ENCODE results near the gene ABHD2.
"Not testable (repeated sequence)": the region's sequence is repeated elsewhere in the genome, so short reads cannot be mapped to it uniquely, and the experiment has no call there.

Gene ABHD2

GRCh38 chr15:89120479-89121000 is 32.3 kb downstream of the ABHD2 start:
- not testable (repeated sequence) for H3K9me3 ChIP-seq (ENCODE audit: insufficient read depth, low read depth, low read length); H3K4me2 ChIP-seq (ENCODE audit: low read length); H2BK12ac ChIP-seq (ENCODE audit: low read length); H3K36me3 ChIP-seq (ENCODE audit: control insufficient read depth in 1 of 2, insufficient read depth in 2 of 2, low read length in 2 of 2); H3K18ac ChIP-seq (ENCODE audit: low read length); H3K4me3 ChIP-seq (ENCODE audit: low read depth, low read length); H3K14ac ChIP-seq (ENCODE audit: low read length); H3K27me3 ChIP-seq (ENCODE audit: insufficient read depth, low read length); H2AFZ ChIP-seq (ENCODE audit: insufficient read depth, low read length, poor library complexity); H3K79me1 ChIP-seq (ENCODE audit: low read length); H3K4me1 ChIP-seq (ENCODE audit: control insufficient read depth in 1 of 2, insufficient read depth in 2 of 2, low read length in 2 of 2); H4K12ac ChIP-seq (ENCODE audit: low read depth, low read length); H3K23ac ChIP-seq (ENCODE audit: low read length); H2BK5ac ChIP-seq (ENCODE audit: low read depth, low read length, poor library complexity); H3K9ac ChIP-seq (ENCODE audit: low read length); DNase-seq; H2AK5ac ChIP-seq (ENCODE audit: low read length); H3K4ac ChIP-seq (ENCODE audit: low read depth, low read length); H3K27ac ChIP-seq (ENCODE audit: low read depth, low read length); H4K8ac ChIP-seq (ENCODE audit: low read depth, low read length); H2BK120ac ChIP-seq (ENCODE audit: insufficient read depth, low read length, poor library complexity); H4K91ac ChIP-seq (ENCODE audit: low read depth, low read length); H3K79me2 ChIP-seq (ENCODE audit: control insufficient read depth, insufficient read depth, low read length, poor library complexity)
- no CpG with 5 or more reads among the region's 13 CpGs for WGBS (ENCODE audit: extremely low coverage, insufficient coverage, insufficient read length)

- Histone ChIP-seq H4K12ac (ENCODE audit: low read depth, low read length) (no peak overlapping the region), H2BK12ac (ENCODE audit: low read length) (no peak overlapping the region), H3K27me3 (ENCODE audit: insufficient read depth, low read length) (no peaks in the 10 kb centered on the region), H4K8ac (ENCODE audit: low read depth, low read length) (no peak overlapping the region), H3K4ac (ENCODE audit: low read depth, low read length) (no peak overlapping the region), H2AK5ac (ENCODE audit: low read length) (no peak overlapping the region), H3K14ac (ENCODE audit: low read length) (no peak overlapping the region), H2BK120ac (ENCODE audit: insufficient read depth, low read length, poor library complexity) (no peak overlapping the region), H3K4me3 (ENCODE audit: low read depth, low read length) (no peak overlapping the region), H2BK5ac (ENCODE audit: low read depth, low read length, poor library complexity) (no peak overlapping the region), H3K79me2 (ENCODE audit: control insufficient read depth, insufficient read depth, low read length, poor library complexity) (peaks cover 2% of the 10 kb centered on the region), H3K79me1 (ENCODE audit: low read length) (no peaks in the 10 kb centered on the region), H3K4me1 (ENCODE audit: control insufficient read depth in 1 of 2, insufficient read depth in 2 of 2, low read length in 2 of 2) (peaks cover 0 to 8% of the 10 kb centered on the region in 2 experiments), H3K9me3 (ENCODE audit: insufficient read depth, low read depth, low read length) (no peaks in the 10 kb centered on the region), H3K23ac (ENCODE audit: low read length) (no peak overlapping the region), H3K4me2 (ENCODE audit: low read length) (no peak overlapping the region), H4K91ac (ENCODE audit: low read depth, low read length) (no peak overlapping the region), H3K27ac (ENCODE audit: low read depth, low read length) (no peak overlapping the region), H3K18ac (ENCODE audit: low read length) (no peak overlapping the region), H2AFZ (ENCODE audit: insufficient read depth, low read length, poor library complexity) (peak overlapping the region; percentile 57), H3K36me3 (ENCODE audit: control insufficient read depth in 1 of 2, insufficient read depth in 2 of 2, low read length in 2 of 2) (peaks cover 2 to 3% of the 10 kb centered on the region in 2 experiments), H3K9ac (ENCODE audit: low read length) (no peak overlapping the region)
- WGBS (ENCODE audit: extremely low coverage, insufficient coverage, insufficient read length), result no CpG with 5 or more reads among the region's 3 CpGs
- no peak for DNase-seq
Measured at GRCh38 chr15:89121414-89121813, 33.2 kb downstream of the ABHD2 start.

GRCh38 chr15:89122505-89123180 is 34.4 kb downstream of the ABHD2 start:
- DNase-seq, result no peak

GRCh38 chr15:89123181-89123525 is 34.9 kb downstream of the ABHD2 start:
- H3K4me3 ChIP-seq (ENCODE audit: low read depth, low read length), result no peak overlapping the region
- H3K9me3 ChIP-seq (ENCODE audit: insufficient read depth, low read depth, low read length), result no peaks in the 10 kb centered on the region
- H4K91ac ChIP-seq (ENCODE audit: low read depth, low read length), result no peak overlapping the region
- no peaks in the 10 kb centered on the region for H3K79me1 ChIP-seq (ENCODE audit: low read length)
- H3K36me3 ChIP-seq (ENCODE audit: control insufficient read depth in 1 of 2, insufficient read depth in 2 of 2, low read length in 2 of 2), result peaks cover 2% of the 10 kb centered on the region in 2 experiments
- H2AK5ac ChIP-seq (ENCODE audit: low read length), result no peak overlapping the region
- no peak overlapping the region for H4K8ac ChIP-seq (ENCODE audit: low read depth, low read length)
- no peaks in the 10 kb centered on the region for H3K79me2 ChIP-seq (ENCODE audit: control insufficient read depth, insufficient read depth, low read length, poor library complexity)
- no peak overlapping the region for H3K27ac ChIP-seq (ENCODE audit: low read depth, low read length)
- no peak overlapping the region for H3K14ac ChIP-seq (ENCODE audit: low read length)
- no peak overlapping the region for H3K18ac ChIP-seq (ENCODE audit: low read length)
- H3K4ac ChIP-seq (ENCODE audit: low read depth, low read length), result no peak overlapping the region
- H3K4me2 ChIP-seq (ENCODE audit: low read length), result no peak overlapping the region
- H2BK120ac ChIP-seq (ENCODE audit: insufficient read depth, low read length, poor library complexity), result no peak overlapping the region
- H3K27me3 ChIP-seq (ENCODE audit: insufficient read depth, low read length), result no peaks in the 10 kb centered on the region
- H3K9ac ChIP-seq (ENCODE audit: low read length), result no peak overlapping the region
- H2BK12ac ChIP-seq (ENCODE audit: low read length), result no peak overlapping the region
- H3K4me1 ChIP-seq (ENCODE audit: control insufficient read depth in 1 of 2, insufficient read depth in 2 of 2, low read length in 2 of 2), result peaks cover 0 to 5% of the 10 kb centered on the region in 2 experiments
- no peak overlapping the region for H4K12ac ChIP-seq (ENCODE audit: low read depth, low read length)
- H2BK5ac ChIP-seq (ENCODE audit: low read depth, low read length, poor library complexity), result no peak overlapping the region
- H2AFZ ChIP-seq (ENCODE audit: insufficient read depth, low read length, poor library complexity), result no peak overlapping the region
- DNase-seq, result no peak
- no peak overlapping the region for H3K23ac ChIP-seq (ENCODE audit: low read length)
- no CpG with 5 or more reads among the region's 7 CpGs for WGBS (ENCODE audit: extremely low coverage, insufficient coverage, insufficient read length)

More at GRCh38 chr15:89122505-89123180, 34.4 kb downstream of the ABHD2 start:
- Histone ChIP-seq H3K27ac (ENCODE audit: low read depth, low read length) (no peak overlapping the region), H2BK120ac (ENCODE audit: insufficient read depth, low read length, poor library complexity) (no peak overlapping the region), H3K4me1 (ENCODE audit: control insufficient read depth in 1 of 2, insufficient read depth in 2 of 2, low read length in 2 of 2) (peaks cover 0 to 5% of the 10 kb centered on the region in 2 experiments), H3K9me3 (ENCODE audit: insufficient read depth, low read depth, low read length) (no peaks in the 10 kb centered on the region), H3K14ac (ENCODE audit: low read length) (no peak overlapping the region), H3K9ac (ENCODE audit: low read length) (no peak overlapping the region), H3K4me3 (ENCODE audit: low read depth, low read length) (no peak overlapping the region), H2BK5ac (ENCODE audit: low read depth, low read length, poor library complexity) (no peak overlapping the region), H3K4ac (ENCODE audit: low read depth, low read length) (no peak overlapping the region), H3K4me2 (ENCODE audit: low read length) (no peak overlapping the region), H2BK12ac (ENCODE audit: low read length) (no peak overlapping the region), H4K12ac (ENCODE audit: low read depth, low read length) (no peak overlapping the region), H3K18ac (ENCODE audit: low read length) (no peak overlapping the region), H3K79me1 (ENCODE audit: low read length) (no peaks in the 10 kb centered on the region), H4K8ac (ENCODE audit: low read depth, low read length) (no peak overlapping the region), H3K27me3 (ENCODE audit: insufficient read depth, low read length) (no peaks in the 10 kb centered on the region), H4K91ac (ENCODE audit: low read depth, low read length) (no peak overlapping the region), H3K79me2 (ENCODE audit: control insufficient read depth, insufficient read depth, low read length, poor library complexity) (no peaks in the 10 kb centered on the region), H2AK5ac (ENCODE audit: low read length) (no peak overlapping the region), H2AFZ (ENCODE audit: insufficient read depth, low read length, poor library complexity) (no peak overlapping the region), H3K23ac (ENCODE audit: low read length) (no peak overlapping the region), H3K36me3 (ENCODE audit: control insufficient read depth in 1 of 2, insufficient read depth in 2 of 2, low read length in 2 of 2) (peaks cover 2% of the 10 kb centered on the region in 2 experiments)
- WGBS (ENCODE audit: extremely low coverage, insufficient coverage, insufficient read length), result no CpG with 5 or more reads among the region's 4 CpGs
